LNCAP (cell line): ENCODE measurements around the gene LEMD3.

Experiments used
- TF ChIP-seq, protein P1 (sequence below): fragments of 450-650 bp; IDR thresholded peaks from 2 replicates; pipeline ENCODE4 v1.5.1; 2017; ENCODE audit warnings: mild to moderate bottlenecking

LEMD3 gene

DNA sequence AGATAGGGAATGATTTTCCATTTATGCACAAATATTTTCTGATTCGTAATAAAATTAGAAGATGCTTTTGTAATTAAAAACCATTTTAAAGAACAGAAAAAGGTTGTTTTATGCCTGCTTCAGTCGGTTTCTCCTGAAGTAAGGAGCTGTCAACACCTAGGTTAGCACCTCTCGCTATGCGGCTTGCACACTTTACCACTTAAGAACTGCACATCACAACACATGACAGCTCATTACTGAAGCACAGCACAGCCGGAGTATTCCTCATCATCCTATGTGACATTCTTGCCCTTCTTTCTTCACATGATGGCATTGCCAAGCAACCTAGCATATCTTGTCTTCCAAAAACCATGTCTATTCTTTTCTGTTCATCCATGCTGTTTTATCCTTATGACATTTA lies 42.9 kb upstream of the LEMD3 start:
- TF ChIP-seq, protein P1, sequence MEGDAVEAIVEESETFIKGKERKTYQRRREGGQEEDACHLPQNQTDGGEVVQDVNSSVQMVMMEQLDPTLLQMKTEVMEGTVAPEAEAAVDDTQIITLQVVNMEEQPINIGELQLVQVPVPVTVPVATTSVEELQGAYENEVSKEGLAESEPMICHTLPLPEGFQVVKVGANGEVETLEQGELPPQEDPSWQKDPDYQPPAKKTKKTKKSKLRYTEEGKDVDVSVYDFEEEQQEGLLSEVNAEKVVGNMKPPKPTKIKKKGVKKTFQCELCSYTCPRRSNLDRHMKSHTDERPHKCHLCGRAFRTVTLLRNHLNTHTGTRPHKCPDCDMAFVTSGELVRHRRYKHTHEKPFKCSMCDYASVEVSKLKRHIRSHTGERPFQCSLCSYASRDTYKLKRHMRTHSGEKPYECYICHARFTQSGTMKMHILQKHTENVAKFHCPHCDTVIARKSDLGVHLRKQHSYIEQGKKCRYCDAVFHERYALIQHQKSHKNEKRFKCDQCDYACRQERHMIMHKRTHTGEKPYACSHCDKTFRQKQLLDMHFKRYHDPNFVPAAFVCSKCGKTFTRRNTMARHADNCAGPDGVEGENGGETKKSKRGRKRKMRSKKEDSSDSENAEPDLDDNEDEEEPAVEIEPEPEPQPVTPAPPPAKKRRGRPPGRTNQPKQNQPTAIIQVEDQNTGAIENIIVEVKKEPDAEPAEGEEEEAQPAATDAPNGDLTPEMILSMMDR: no peak

DNA sequence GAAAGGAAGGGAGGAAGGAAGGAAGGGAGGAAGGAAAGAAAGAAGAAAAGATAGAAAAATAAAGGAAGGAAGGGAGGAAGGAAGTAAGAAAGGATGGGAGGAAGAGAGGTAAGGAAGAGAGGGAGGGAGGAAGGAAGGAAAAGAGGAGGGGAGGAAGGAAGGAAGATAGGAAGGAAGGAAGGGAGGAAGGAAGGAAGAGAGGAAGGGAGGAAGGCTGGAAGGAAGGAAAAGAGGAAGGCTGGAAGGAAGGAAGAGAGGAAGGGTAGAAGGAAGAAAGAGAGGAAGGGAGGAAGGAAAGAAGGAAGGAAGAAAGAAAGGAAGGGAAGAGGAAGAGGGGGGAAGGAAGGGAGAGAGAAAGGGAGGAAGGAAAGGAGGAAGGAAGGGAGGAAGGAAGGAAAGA lies 35.5 kb upstream of the LEMD3 start:
- TF ChIP-seq, protein P1: no peak

DNA sequence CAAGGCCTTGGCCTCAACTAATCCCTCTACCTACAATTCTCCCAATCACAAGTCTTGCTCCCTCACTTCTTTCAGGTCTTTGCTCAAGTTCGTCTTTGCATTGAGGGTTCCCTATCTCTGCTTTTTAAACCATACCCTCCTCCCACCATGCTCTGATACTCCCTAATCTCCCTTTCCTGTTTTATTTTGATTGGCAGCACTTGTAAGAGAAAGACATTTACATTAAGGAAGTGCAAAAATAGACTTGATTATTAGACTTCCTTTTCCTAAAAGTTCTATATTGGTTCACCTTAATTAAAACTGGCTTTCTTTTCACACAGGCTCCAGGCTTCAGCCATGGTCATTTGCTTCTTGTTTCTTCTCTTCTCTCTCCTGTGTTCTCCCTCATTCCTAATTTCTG lies 30.0 kb upstream of the LEMD3 start:
- TF ChIP-seq, protein P1: no peak

DNA sequence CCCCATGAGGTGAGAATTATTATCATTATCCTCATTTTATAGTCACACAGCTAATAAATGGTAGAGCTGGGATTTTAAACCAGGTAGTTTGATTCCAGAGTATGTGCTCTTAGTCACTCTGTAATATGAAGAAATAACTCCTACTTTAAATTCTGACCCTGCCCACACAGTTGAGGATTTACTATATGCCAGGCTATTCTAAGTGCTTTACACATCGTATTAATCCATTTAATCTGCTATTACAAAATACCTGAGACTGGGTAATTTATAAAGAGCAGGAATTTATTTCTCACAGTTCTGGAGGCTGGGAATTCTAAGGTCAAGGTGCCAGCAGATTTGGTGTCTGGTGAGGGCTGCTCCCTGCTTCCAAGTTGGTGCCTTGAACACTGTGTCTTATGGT lies 28.6 kb upstream of the LEMD3 start:
- TF ChIP-seq, protein P1: no peak

DNA sequence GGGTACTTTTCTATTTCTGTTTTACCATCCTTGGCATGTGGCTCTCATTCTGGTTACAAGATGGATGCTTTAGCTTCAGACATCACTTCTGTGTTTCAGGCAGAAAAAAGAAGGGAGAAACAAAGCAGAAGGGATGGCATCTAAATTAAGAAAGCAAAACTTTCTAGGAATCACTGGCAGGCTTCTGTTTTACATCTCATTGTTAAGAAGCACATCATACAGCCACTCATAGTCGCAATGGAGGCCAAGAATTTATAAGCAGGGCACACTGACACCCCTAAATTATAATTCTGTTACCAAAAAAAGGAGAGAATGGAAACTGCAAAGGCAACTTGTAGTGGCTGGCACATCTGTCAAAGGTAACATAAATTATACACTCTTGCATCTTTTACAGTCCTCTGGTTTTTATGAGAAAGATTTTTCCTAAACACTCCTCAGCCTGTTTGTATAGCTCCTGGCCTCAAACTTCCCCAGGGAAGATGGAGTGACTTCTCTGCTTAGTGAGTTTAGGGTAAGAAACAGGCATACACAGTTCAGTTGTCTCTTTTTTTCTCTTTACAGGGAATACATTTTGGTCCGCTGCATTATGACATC lies 22.0 kb upstream of the LEMD3 start:
- TF ChIP-seq, protein P1: no peak

DNA sequence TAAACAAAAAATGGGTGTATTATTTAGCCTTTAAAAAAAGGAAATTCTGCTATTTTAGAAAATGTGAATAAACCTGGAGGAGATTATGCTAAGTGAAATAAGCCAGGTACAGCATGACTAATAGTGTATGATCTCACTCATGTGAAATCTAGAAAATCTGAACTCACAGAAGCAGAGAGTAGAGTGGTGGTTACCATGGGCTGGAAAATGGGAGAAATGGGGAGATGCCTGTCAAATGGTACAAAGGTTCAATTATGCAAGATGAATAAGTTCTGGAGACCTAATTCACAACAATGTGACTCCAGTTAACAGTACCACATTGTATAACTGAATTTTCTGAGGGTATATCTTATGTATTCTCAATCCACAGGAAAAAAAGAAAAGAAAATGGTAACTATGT lies 17.4 kb upstream of the LEMD3 start:
- TF ChIP-seq, protein P1: no peak

DNA sequence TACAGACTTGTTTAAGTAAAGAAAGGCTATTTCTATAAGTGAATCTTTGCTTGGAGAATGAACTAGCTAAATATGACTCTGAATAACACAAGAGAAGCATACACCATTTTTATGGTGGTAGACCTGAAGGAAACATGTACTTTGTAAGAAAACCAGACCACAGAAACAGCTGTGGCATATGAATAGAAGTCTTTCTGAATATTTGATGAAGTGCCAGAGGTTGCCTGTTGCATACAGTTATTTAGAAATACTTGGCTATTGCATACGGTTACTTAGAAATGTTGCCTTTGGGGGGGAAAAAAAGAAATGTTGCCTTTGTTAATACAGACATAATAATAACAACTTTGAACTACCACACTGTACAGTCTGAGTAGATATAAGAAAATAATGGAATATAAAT lies 16.8 kb upstream of the LEMD3 start:
- TF ChIP-seq, protein P1: no peak

DNA sequence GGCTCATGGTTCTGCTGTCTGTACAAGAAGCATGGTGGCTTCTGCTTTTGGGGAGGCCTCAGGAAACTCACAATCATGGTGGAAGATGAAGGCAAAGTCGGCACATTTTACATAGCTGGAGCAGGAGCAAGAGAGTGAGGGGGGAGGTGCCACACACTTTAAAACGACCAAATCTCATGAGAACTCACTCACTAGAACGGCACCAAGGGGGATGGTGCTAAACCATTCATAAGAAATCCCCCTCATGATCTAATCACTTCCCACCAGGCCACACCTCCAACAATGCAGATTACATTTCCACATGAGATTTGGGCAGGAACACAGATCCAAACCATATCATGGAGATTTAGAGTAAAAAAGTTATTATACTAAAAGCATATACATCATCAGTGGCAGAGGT lies 13.6 kb upstream of the LEMD3 start:
- TF ChIP-seq, protein P1: no peak
